HCT116 (cell line): ENCODE data around the gene DCAF5. TPM values are rescaled to one million over a fixed set of nuclear protein-coding genes. Genes with fewer than 3 reads are reported as not detected.

Source experiments
- ATAC-seq: fragments of 200-7000 bp; cut with Tn5 transposase; 2 replicates; pipeline ENCODE4 v1.9.1; 2020; ENCODE audit warnings: mild to moderate bottlenecking, moderate library complexity
- BruUV-seq: library from RNA; stranded (reverse); fragments of 400-500 nt; replicated peaks from 2 replicates; lab custom pipeline; 2021; lab: Mats Ljungman, UMichigan
- CTCF ChIA-PET: fragments of 300-600 bp; sonication (Branson Sonifier 250); formaldehyde crosslinking; loops from one replicate; lab custom pipeline; 2021; ENCODE audit warnings: antibody characterized with exemption; lab: Charles Lee
- POLR2A ChIA-PET: fragments of 300-600, 350-600 bp; sonication (Branson Sonifier 250); formaldehyde crosslinking; loops from one replicate; lab custom pipeline; 2021; ENCODE audit warnings: antibody characterized with exemption; lab: Charles Lee
- RAD21 ChIA-PET, 2 experiments: fragments of 300-600 bp; sonication (Branson Sonifier 250); formaldehyde crosslinking; loops; one replicate each; lab custom pipeline; 2023; ENCODE audit warnings: low total read pairs in 2 of 2; ENCODE audit not compliant: uncharacterized antibody in 2 of 2, unreplicated experiment in 2 of 2, low non-redundant PET in 1 of 2; lab: Charles Lee
- DNase-seq: peaks from one replicate; pipeline ENCODE4 v3.0.0-alpha.2; 2010; ENCODE audit warnings: low read depth, low spot score
- H2AFZ ChIP-seq: fragments of 200-600 bp; shearing (Covaris generic), sonication (generic); 2 replicates; pipeline ENCODE4 v1.6.1; 2017; ENCODE audit warnings: low read depth, mixed run types, mixed read lengths, antibody characterized with exemption, low read length; ENCODE audit not compliant: poor library complexity, severe bottlenecking
- H3K27ac ChIP-seq: 2 replicates; pipeline ENCODE4 v1.5.1; 2012; ENCODE audit warnings: low read depth, low read length
- H3K27me3 ChIP-seq: fragments of 200-600 bp; sonication (generic); 2 replicates; pipeline ENCODE4 v1.6.1; 2016; ENCODE audit warnings: mixed run types, low read length, mixed read lengths; ENCODE audit not compliant: insufficient read depth
- H3K36me3 ChIP-seq, 2 experiments: fragments of 200-500 bp in 1 of 2; fragments of 200-600 bp in 1 of 2; sonication (Bioruptor generic) in 1 of 2; sonication (generic) in 1 of 2; 2 replicates each; pipeline versions ENCODE4 v1.5.1 to v1.6.1; 2014 to 2016; ENCODE audit warnings: low read length in 2 of 2, inconsistent platforms in 1 of 2, mixed read lengths in 1 of 2, mixed run types in 1 of 2; ENCODE audit not compliant: insufficient read depth in 2 of 2, control insufficient read depth in 1 of 2
- H3K4me1 ChIP-seq, 2 experiments: fragments of 200-600 bp in 1 of 2; sonication (generic) in 1 of 2; 2 replicates each; pipeline versions ENCODE4 v1.5.1 to v1.6.1; 2012 to 2017; ENCODE audit warnings: low read length in 2 of 2, inconsistent platforms in 1 of 2, mild to moderate bottlenecking in 1 of 2, mixed read lengths in 1 of 2, mixed run types in 1 of 2, moderate library complexity in 1 of 2; ENCODE audit not compliant: insufficient read depth in 2 of 2, control insufficient read depth in 1 of 2
- H3K4me2 ChIP-seq: fragments of 200-600 bp; sonication (generic); 2 replicates; pipeline ENCODE4 v1.6.1; 2017; ENCODE audit warnings: mixed run types, low read length, mixed read lengths
- H3K4me3 ChIP-seq, 2 experiments: fragments of 200-600 bp in 1 of 2; sonication (generic) in 1 of 2; replicated peaks in 1 of 2; 2 replicates each; pipeline ENCODE4 v1.5.1; 2011 to 2016; ENCODE audit warnings: low read length in 2 of 2, control low read depth in 1 of 2, low read depth in 1 of 2, mild to moderate bottlenecking in 1 of 2, mixed read lengths in 1 of 2, mixed run types in 1 of 2
- H3K79me2 ChIP-seq: fragments of 200-600 bp; sonication (generic); 2 replicates; pipeline ENCODE4 v1.6.1; 2017; ENCODE audit warnings: mild to moderate bottlenecking, mixed run types, low read length, moderate library complexity, mixed read lengths; ENCODE audit not compliant: insufficient read depth
- H3K9ac ChIP-seq: fragments of 200-600 bp; sonication (generic); 2 replicates; pipeline ENCODE4 v1.6.1; 2016; ENCODE audit warnings: low read length, mixed read lengths
- H3K9me2 ChIP-seq: fragments of 200-600 bp; sonication (generic), shearing (Covaris generic); 2 replicates; pipeline ENCODE4 v1.6.1; 2017; ENCODE audit warnings: mixed run types, mild to moderate bottlenecking, moderate library complexity; ENCODE audit not compliant: insufficient read depth
- H3K9me3 ChIP-seq, 2 experiments: fragments of 200-500 bp in 1 of 2; fragments of 200-600 bp in 1 of 2; sonication (Bioruptor generic) in 1 of 2; sonication (generic) in 1 of 2; 2 replicates each; pipeline ENCODE4 v1.6.1; 2014 to 2017; ENCODE audit warnings: low read length in 2 of 2, mixed read lengths in 2 of 2, inconsistent platforms in 1 of 2, low read depth in 1 of 2, mild to moderate bottlenecking in 1 of 2, mixed run types in 1 of 2, moderate library complexity in 1 of 2; ENCODE audit not compliant: control insufficient read depth in 1 of 2, insufficient read depth in 1 of 2
- H4K20me1 ChIP-seq: fragments of 200-600 bp; sonication (generic), shearing (Covaris generic); 2 replicates; pipeline ENCODE4 v1.6.1; 2017; ENCODE audit warnings: mixed run types, mild to moderate bottlenecking, moderate library complexity; ENCODE audit not compliant: insufficient read depth
- ATF3 ChIP-seq: IDR thresholded peaks from 2 replicates; pipeline ENCODE4 v1.6.1; 2012
- CBX3 ChIP-seq: IDR thresholded peaks from 2 replicates; pipeline ENCODE4 v1.6.1; 2012; ENCODE audit warnings: low read depth
- CEBPB ChIP-seq: IDR thresholded peaks from 2 replicates; pipeline ENCODE4 v1.6.1; 2012; ENCODE audit warnings: low read depth
- CTCF ChIP-seq, 3 experiments: fragments of 200-600 bp in 1 of 3; sonication (generic) in 1 of 3; IDR thresholded peaks in 2 of 3; conservative IDR thresholded peaks in 1 of 3; 2 replicates each; pipeline ENCODE4 v1.5.1; 2012 to 2017; ENCODE audit warnings: low read depth in 2 of 3, low read length in 2 of 3, antibody characterized with exemption in 1 of 3, borderline replicate concordance in 1 of 3, control low read depth in 1 of 3, mild to moderate bottlenecking in 1 of 3, mixed read lengths in 1 of 3, mixed run types in 1 of 3, moderate library complexity in 1 of 3; ENCODE audit not compliant: insufficient read depth in 1 of 3
- EGR1 ChIP-seq: IDR thresholded peaks from 2 replicates; pipeline ENCODE4 v1.6.1; 2012; ENCODE audit warnings: low read depth
- ELF1 ChIP-seq: IDR thresholded peaks from 2 replicates; pipeline ENCODE4 v1.6.1; 2012; ENCODE audit warnings: low read depth, borderline replicate concordance
- EZH2 ChIP-seq: fragments of 200-600 bp; sonication (generic); IDR thresholded peaks from 2 replicates; pipeline ENCODE4 v1.6.1; 2017; ENCODE audit warnings: antibody characterized with exemption, mixed run types
- EZH2phosphoT487 ChIP-seq: fragments of 200-600 bp; IDR thresholded peaks from 2 replicates; pipeline ENCODE4 v1.6.1; 2018; ENCODE audit warnings: antibody characterized with exemption, borderline replicate concordance
- FOSL1 ChIP-seq: IDR thresholded peaks from 2 replicates; pipeline ENCODE4 v1.6.1; 2012; ENCODE audit warnings: low read depth
- MAX ChIP-seq: IDR thresholded peaks from 2 replicates; pipeline ENCODE4 v1.6.1; 2012
- POLR2A ChIP-seq: IDR thresholded peaks from 2 replicates; pipeline ENCODE4 v1.7.0; 2011; ENCODE audit warnings: borderline replicate concordance; ENCODE audit not compliant: insufficient read depth, insufficient read length; ENCODE audit errors: extremely low read depth
- POLR2AphosphoS5 ChIP-seq: IDR thresholded peaks from 2 replicates; pipeline ENCODE4 v1.6.1; 2011; ENCODE audit warnings: mild to moderate bottlenecking, low read depth, low read length, moderate library complexity
- SIN3A ChIP-seq: IDR thresholded peaks from 2 replicates; pipeline ENCODE4 v1.6.1; 2012; ENCODE audit warnings: low read depth
- SP1 ChIP-seq: IDR thresholded peaks from 2 replicates; pipeline ENCODE4 v1.6.1; 2012; ENCODE audit warnings: low read depth
- SRF ChIP-seq: IDR thresholded peaks from 2 replicates; pipeline ENCODE4 v1.6.1; 2012; ENCODE audit warnings: low read depth
- TCF7L2 ChIP-seq: IDR thresholded peaks from 2 replicates; pipeline ENCODE4 v1.7.0; 2011; ENCODE audit warnings: borderline replicate concordance, inconsistent platforms; ENCODE audit not compliant: insufficient read depth, insufficient read length; ENCODE audit errors: extremely low read depth
- YY1 ChIP-seq: IDR thresholded peaks from 2 replicates; pipeline ENCODE4 v1.6.1; 2011; ENCODE audit warnings: low read length, low read depth, moderate library complexity, mild to moderate bottlenecking; ENCODE audit not compliant: insufficient replicate concordance; ENCODE audit errors: extremely low read depth
- ZBTB33 ChIP-seq: IDR thresholded peaks from 2 replicates; pipeline ENCODE4 v1.6.1; 2011; ENCODE audit warnings: mild to moderate bottlenecking, low read length, moderate library complexity; ENCODE audit not compliant: insufficient replicate concordance; ENCODE audit errors: extremely low read depth
- ZNF274 ChIP-seq: fragments of 200-500 bp; sonication (Bioruptor generic); IDR thresholded peaks from 2 replicates; pipeline ENCODE4 v1.6.1; 2014; ENCODE audit warnings: mild to moderate bottlenecking, low read depth, low read length, inconsistent platforms
- intact Hi-C: fragments of 100-400 bp; cut with micrococcal nuclease; formaldehyde crosslinking; loops from 2 replicates; pipeline ENCODE4 v1.10.0; 2022
- total RNA-seq: library from RNA; stranded (reverse); gene quantifications from one replicate; pipeline ENCODE4 v1.2.1, GENCODE V29; 2021; ENCODE audit not compliant: unreplicated experiment

The DCAF5 gene
- total RNA-seq, 1 experiment from 2014 or later: 27.1 TPM

- Histone ChIP-seq H3K27me3 (no peaks in the 10 kb centered on the region), H3K9me2 (no peaks in the 10 kb centered on the region), H3K27ac (no peak overlapping the region), H3K79me2 (peaks cover 14% of the 10 kb centered on the region; the same call in 1 of the 2 replicates), H3K9me3 (no peaks in the 10 kb centered on the region), H3K4me3 (no peak overlapping the region), H3K4me2 (no peak overlapping the region), H3K4me1 (peaks cover 0 to 12% of the 10 kb centered on the region in 2 experiments; a peak in 2 of 4 replicates), H2AFZ (no peak overlapping the region), H4K20me1 (no peaks in the 10 kb centered on the region), H3K36me3 (no peaks in the 10 kb centered on the region), H3K9ac (no peak overlapping the region)
- intact Hi-C loops: no loop called here
- ATAC-seq: no peak
- ChIA-PET CTCF (interaction anchor here (0.8 to 1.4 kb wide), 3 partner anchors 19 to 110 kb away, joined by 3 to 4 read pairs (median 3); no protein-coding TSS in a partner anchor), POLR2A (interaction anchor here (1.3 kb wide), 1 partner anchor 12 kb away, joined by 3 read pairs; no protein-coding TSS in a partner anchor), RAD21 (no interaction called here)
- no peak for DNase-seq
- no TSS peak for BruUV-seq
- TF ChIP-seq ATF3 (no peak), ZBTB33 (no peak), ELF1 (no peak), ZNF274 (no peak), POLR2A (no peak), EGR1 (no peak), POLR2AphosphoS5 (no peak), SP1 (no peak), MAX (no peak), TCF7L2 (no peak), EZH2 (no peak), YY1 (no peak), CEBPB (no peak), CTCF (IDR thresholded peaks at IDR 0.05 in 2 of 3, conservative IDR thresholded peaks at IDR 0.05 in 1 of 3; ENCODE audit: borderline replicate concordance in 1 of 3, insufficient read depth in 1 of 3, low read depth in 2 of 3, low read length in 2 of 3) (no peak), EZH2phosphoT487 (no peak), CBX3 (no peak), SIN3A (no peak), FOSL1 (no peak), SRF (no peak)
Observed at GRCh38 chr14:69132513-69133181, 20.3 kb downstream of the DCAF5 start.
